Left lung (tissue), 10 donors: ENCODE measurements around the gene LAMA3. TPM values are rescaled to one million over a fixed set of nuclear protein-coding genes. Genes with fewer than 3 reads are reported as not detected.

Experiments
- ATAC-seq: fragments of 200-7000 bp; cut with Tn5 transposase; one replicate; pipeline ENCODE4 v1.9.1; 2020; ENCODE audit warnings: moderate library complexity
- DNase-seq, 4 donors: peaks; one replicate each; pipeline ENCODE4 v3.0.0-alpha.2; 2013 to 2020
- H3K27ac ChIP-seq, 2 donors: fragments of 200-600 bp; sonication (generic) in 1 of 2; one replicate each; pipeline versions ENCODE4 v1.5.0 to v1.8.0; 2020 to 2021
- H3K27me3 ChIP-seq, 2 donors: fragments of 200-600 bp; sonication (generic) in 1 of 2; one replicate each; pipeline versions ENCODE4 v1.5.0 to v1.8.0; 2020 to 2021
- H3K36me3 ChIP-seq, 2 donors: fragments of 200-600 bp; sonication (generic) in 1 of 2; one replicate each; pipeline versions ENCODE4 v1.5.0 to v1.8.0; 2020 to 2021
- H3K4me1 ChIP-seq, 2 donors: fragments of 200-600 bp; one replicate each; pipeline ENCODE4 v1.8.0; 2021
- H3K4me3 ChIP-seq, 2 donors: fragments of 200-600 bp; sonication (generic) in 1 of 2; one replicate each; pipeline versions ENCODE4 v1.5.0 to v1.8.0; 2020 to 2021; ENCODE audit warnings: mild to moderate bottlenecking in 1 of 2
- H3K9me3 ChIP-seq, 2 donors: fragments of 200-600 bp; sonication (generic) in 1 of 2; one replicate each; pipeline versions ENCODE4 v1.5.0 to v1.8.0; 2020 to 2021
- intact Hi-C, 2 donors: fragments of 100-400 bp; cut with DNase I; formaldehyde crosslinking; loops; one replicate each; pipeline versions ENCODE4 v1.11.2 to v1.14.2; 2022
- polyA plus RNA-seq, 6 donors: library from polyadenylated mRNA; unstranded; fragments of 120-200 nt; gene quantifications; one replicate each; pipeline ENCODE4 v1.2.1, GENCODE V29; 2013; ENCODE audit not compliant: insufficient read length in 6 of 6
- total RNA-seq, 2 donors: library from RNA; stranded (reverse); fragmentation: NEBNext Ultra II Directional; extraction: Animal tissue kit (Norgen Biotek cat#: 25700); gene quantifications; one replicate each; pipeline ENCODE4 v1.2.1, GENCODE V29; 2021
- TF ChIP-seq, protein P1 (sequence below), 2 donors: fragments of 200-600 bp; sonication (generic) in 1 of 2; IDR thresholded peaks; one replicate each; pipeline versions ENCODE4 v1.5.0 to v1.8.0; 2021; ENCODE audit warnings: antibody characterized with exemption in 2 of 2
- donor health status: DM: no; HTN: yes; CAD: no.
- donor health status: DM: no; HTN: no; CAD: no.

The LAMA3 gene
- total and polyA plus RNA-seq, 8 donors, result 42.8 to 207 (median 140) TPM

DNA sequence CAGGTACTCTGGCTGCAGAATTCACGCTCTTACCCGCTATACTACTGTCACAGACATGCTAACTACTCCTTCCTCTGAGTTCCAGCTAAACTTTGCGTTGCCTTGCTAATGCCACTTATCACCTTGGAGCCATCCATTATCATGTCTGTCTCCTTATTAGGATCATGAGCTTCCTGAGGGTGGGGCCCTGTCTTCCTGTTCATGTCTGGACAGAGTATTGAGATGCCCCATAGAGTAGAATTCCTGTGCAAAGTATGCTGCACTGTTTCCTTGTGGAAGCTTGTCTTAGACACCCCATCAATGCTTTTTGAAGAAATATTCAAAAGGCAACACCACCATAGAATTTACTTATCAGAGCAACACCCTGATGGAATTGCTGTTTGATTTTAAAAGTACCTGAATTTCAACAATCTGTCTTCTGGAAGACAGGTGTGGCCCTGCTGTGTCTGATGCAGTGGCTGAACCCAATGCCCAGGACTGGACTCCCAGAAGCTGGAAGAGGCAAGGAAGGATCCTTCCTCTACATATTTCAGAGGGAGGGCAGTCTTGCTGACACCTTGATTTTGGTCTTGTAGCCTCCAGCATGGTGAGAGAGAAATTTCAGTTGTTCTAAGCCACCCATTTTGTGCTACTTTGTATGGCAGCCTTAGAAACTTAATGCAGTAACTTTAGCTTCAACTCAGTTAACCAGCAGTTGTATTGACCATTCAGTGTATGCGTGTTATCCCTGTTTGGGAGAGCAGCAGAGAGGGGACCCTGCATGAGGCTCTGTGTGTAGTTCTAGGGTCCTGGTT lies 5.6 kb downstream of the LAMA3 start:
- Histone ChIP-seq H3K4me3 (no peak overlapping the region), H3K36me3 (no peaks in the 10 kb centered on the region), H3K4me1 (peaks cover 4% of the 10 kb centered on the region in 2 donors), H3K9me3 (no peaks in the 10 kb centered on the region), H3K27ac (no peak overlapping the region), H3K27me3 (peaks cover 0 to 31% of the 10 kb centered on the region in 2 donors)
- DNase-seq (no peak), ATAC-seq (no peak)
- intact Hi-C loops, result no loop called here
- TF ChIP-seq, protein P1, sequence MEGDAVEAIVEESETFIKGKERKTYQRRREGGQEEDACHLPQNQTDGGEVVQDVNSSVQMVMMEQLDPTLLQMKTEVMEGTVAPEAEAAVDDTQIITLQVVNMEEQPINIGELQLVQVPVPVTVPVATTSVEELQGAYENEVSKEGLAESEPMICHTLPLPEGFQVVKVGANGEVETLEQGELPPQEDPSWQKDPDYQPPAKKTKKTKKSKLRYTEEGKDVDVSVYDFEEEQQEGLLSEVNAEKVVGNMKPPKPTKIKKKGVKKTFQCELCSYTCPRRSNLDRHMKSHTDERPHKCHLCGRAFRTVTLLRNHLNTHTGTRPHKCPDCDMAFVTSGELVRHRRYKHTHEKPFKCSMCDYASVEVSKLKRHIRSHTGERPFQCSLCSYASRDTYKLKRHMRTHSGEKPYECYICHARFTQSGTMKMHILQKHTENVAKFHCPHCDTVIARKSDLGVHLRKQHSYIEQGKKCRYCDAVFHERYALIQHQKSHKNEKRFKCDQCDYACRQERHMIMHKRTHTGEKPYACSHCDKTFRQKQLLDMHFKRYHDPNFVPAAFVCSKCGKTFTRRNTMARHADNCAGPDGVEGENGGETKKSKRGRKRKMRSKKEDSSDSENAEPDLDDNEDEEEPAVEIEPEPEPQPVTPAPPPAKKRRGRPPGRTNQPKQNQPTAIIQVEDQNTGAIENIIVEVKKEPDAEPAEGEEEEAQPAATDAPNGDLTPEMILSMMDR (IDR thresholded peaks at IDR 0.05), result no peak

DNA sequence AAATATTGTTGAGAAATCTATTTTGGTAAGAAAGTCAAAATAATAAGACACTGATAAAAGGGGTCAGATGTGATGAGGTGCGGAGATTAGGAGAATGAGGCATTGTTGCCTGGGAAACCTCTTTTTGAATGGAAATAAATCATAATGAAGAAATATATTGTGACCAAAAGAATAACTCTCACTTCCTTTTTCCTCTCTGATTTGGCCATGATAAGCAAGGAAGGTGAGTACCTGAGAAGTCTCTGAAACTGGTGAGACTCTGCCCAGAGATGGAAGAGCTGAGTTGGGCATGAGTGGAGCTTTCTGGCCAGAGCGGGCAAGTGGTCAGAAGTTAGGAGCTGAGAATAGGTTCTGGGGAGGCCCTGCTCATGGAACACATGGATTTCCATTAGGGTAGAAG lies 11.8 kb downstream of the LAMA3 start:
- Histone ChIP-seq H3K36me3 (no peaks in the 10 kb centered on the region), H3K27me3 (peaks cover 0 to 17% of the 10 kb centered on the region in 2 donors), H3K4me3 (no peak overlapping the region), H3K27ac (no peak overlapping the region), H3K4me1 (no peaks in the 10 kb centered on the region), H3K9me3 (no peaks in the 10 kb centered on the region)
- DNase-seq (no peak), ATAC-seq (no peak)
- TF ChIP-seq, protein P1 (IDR thresholded peaks at IDR 0.05), result no peak
- intact Hi-C loops, result no loop called here

DNA sequence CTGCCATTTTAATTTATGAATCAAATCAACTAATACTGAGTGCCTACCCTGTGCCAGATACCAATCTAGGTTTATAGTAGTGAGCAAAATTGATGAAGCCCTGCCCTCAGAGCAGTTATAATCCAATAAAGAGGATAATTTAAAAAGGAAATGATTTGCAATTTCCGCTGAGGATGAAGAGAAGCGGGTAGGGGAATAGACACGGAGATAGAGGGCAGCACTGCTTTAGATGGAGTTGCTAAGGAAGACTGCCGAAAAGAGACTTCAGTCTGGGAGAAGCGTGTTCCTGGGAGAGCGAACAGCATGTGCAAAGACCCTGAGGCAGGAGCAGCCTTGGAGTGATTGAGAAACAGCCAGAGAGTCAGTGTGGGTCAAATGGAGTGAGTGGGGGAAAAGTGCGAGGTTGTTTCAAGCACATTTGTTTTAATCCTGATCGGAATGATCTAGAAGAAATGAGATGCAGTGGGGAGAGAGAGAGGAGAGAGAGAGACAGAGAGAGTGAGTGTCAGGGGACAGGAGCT lies 12.4 kb downstream of the LAMA3 start:
- Histone ChIP-seq H3K27me3 (peaks cover 0 to 17% of the 10 kb centered on the region in 2 donors), H3K27ac (no peak overlapping the region), H3K9me3 (no peaks in the 10 kb centered on the region), H3K4me1 (no peaks in the 10 kb centered on the region), H3K36me3 (no peaks in the 10 kb centered on the region), H3K4me3 (no peak overlapping the region)
- intact Hi-C loops, result no loop called here
- TF ChIP-seq, protein P1 (IDR thresholded peaks at IDR 0.05), result no peak
- DNase-seq (no peak), ATAC-seq (no peak)

DNA sequence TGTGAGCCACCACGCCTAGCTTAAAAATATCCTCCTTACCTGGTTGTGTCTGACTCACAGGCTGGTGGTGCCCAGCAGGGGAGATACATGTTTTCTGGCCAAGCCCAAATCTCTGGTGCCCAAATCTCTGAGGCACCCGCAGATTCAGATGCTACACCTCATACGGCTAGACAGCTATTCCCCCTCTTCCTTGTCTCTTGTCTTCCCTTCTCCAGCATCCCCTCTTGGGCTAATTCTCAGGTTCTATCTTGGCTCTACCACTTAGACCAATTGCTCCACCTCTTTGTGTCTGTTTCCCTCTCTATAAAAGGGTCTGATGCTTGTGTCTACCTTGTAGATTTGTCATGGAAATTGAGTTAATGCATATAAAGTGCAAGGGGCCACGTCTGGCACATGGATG lies 13.4 kb downstream of the LAMA3 start:
- DNase-seq, result no peak
- H3K4me3 ChIP-seq, result no peak overlapping the region
- intact Hi-C loops, result no loop called here
- no peak for ATAC-seq
- H3K9me3 ChIP-seq, result peaks cover 0 to 4% of the 10 kb centered on the region in 2 donors
- no peaks in the 10 kb centered on the region for H3K4me1 ChIP-seq
- TF ChIP-seq, protein P1 (IDR thresholded peaks at IDR 0.05), result no peak
- H3K27ac ChIP-seq, result no peak overlapping the region
- H3K36me3 ChIP-seq, result no peaks in the 10 kb centered on the region
- peaks cover 0 to 17% of the 10 kb centered on the region in 2 donors for H3K27me3 ChIP-seq
